Inflammatory macrophage (primary cell): ENCODE measurements around the gene SLC22A14.
"Not testable (repeated sequence)": the region's sequence is repeated elsewhere in the genome, so short reads cannot be mapped to it uniquely, and the experiment has no call there.

Experiments
- DNase-seq, 2 donors: peaks; one replicate each; pipeline ENCODE4 v3.0.0-alpha.2; 2020 to 2022

Gene SLC22A14

GRCh38 chr3:38271553-38271952, 10.5 kb upstream of the SLC22A14 start:
- no peak for DNase-seq

GRCh38 chr3:38274864-38275649, 7.0 kb upstream of the SLC22A14 start:
- no peak for DNase-seq

- no peak for DNase-seq
Observed at GRCh38 chr3:38275658-38276057, 6.4 kb upstream of the SLC22A14 start.

GRCh38 chr3:38276081-38276916, 5.8 kb upstream of the SLC22A14 start:
- DNase-seq: no peak

- no peak for DNase-seq
Observed at GRCh38 chr3:38276917-38277630, 5.0 kb upstream of the SLC22A14 start.

- no peak for DNase-seq
Observed at GRCh38 chr3:38278841-38279240, 3.3 kb upstream of the SLC22A14 start.

GRCh38 chr3:38283810-38284755, 2.0 kb downstream of the SLC22A14 start:
- no peak for DNase-seq

GRCh38 chr3:38284756-38285150, 2.7 kb downstream of the SLC22A14 start:
- no peak for DNase-seq

- not testable (repeated sequence) for DNase-seq
Observed at GRCh38 chr3:38289286-38290217, 7.5 kb downstream of the SLC22A14 start.

- DNase-seq: not testable (repeated sequence)
Observed at GRCh38 chr3:38297053-38297452, 15.0 kb downstream of the SLC22A14 start.

- no peak for DNase-seq
Observed at GRCh38 chr3:38297537-38297936, 15.4 kb downstream of the SLC22A14 start.

GRCh38 chr3:38297947-38298711, 16.0 kb downstream of the SLC22A14 start:
- DNase-seq: no peak

GRCh38 chr3:38306941-38307340, 24.8 kb downstream of the SLC22A14 start:
- DNase-seq: no peak

- no peak for DNase-seq
Observed at GRCh38 chr3:38307599-38307998, 25.5 kb downstream of the SLC22A14 start.

GRCh38 chr3:38308456-38308855, 26.4 kb downstream of the SLC22A14 start:
- DNase-seq: no peak

- peak; percentile 56 to 84 for DNase-seq
Observed at GRCh38 chr3:38311476-38311875, 29.4 kb downstream of the SLC22A14 start.

GRCh38 chr3:38311941-38312340, 29.8 kb downstream of the SLC22A14 start:
- DNase-seq: no peak

- no peak for DNase-seq
Observed at GRCh38 chr3:38312356-38312755, 30.3 kb downstream of the SLC22A14 start.

GRCh38 chr3:38313263-38313662, 31.2 kb downstream of the SLC22A14 start:
- no peak for DNase-seq

- peak; percentile 25 to 28 for DNase-seq
Observed at GRCh38 chr3:38313695-38314094, 31.6 kb downstream of the SLC22A14 start.
